OCI-LY1 (cell line): Measurements from ENCODE around the gene FCGR2B.
"Not testable (repeated sequence)": the region's sequence is repeated elsewhere in the genome, so short reads cannot be mapped to it uniquely, and the experiment has no call there.

Experiments used
- EZH2 ChIP-seq: fragments of 200-600 bp; sonication (generic), shearing (Covaris generic); IDR thresholded peaks from 2 replicates; pipeline ENCODE4 v1.8.0; 2017; ENCODE audit warnings: borderline replicate concordance, mixed run types, mild to moderate bottlenecking, antibody characterized with exemption, low read length, moderate library complexity, mixed read lengths
- TF ChIP-seq, protein P1 (sequence below): fragments of 200-600 bp; sonication (generic), shearing (Covaris generic); IDR thresholded peaks from 2 replicates; pipeline ENCODE4 v1.5.1; 2017; ENCODE audit warnings: mild to moderate bottlenecking, antibody characterized with exemption, low read length, moderate library complexity, mixed read lengths

DNA sequence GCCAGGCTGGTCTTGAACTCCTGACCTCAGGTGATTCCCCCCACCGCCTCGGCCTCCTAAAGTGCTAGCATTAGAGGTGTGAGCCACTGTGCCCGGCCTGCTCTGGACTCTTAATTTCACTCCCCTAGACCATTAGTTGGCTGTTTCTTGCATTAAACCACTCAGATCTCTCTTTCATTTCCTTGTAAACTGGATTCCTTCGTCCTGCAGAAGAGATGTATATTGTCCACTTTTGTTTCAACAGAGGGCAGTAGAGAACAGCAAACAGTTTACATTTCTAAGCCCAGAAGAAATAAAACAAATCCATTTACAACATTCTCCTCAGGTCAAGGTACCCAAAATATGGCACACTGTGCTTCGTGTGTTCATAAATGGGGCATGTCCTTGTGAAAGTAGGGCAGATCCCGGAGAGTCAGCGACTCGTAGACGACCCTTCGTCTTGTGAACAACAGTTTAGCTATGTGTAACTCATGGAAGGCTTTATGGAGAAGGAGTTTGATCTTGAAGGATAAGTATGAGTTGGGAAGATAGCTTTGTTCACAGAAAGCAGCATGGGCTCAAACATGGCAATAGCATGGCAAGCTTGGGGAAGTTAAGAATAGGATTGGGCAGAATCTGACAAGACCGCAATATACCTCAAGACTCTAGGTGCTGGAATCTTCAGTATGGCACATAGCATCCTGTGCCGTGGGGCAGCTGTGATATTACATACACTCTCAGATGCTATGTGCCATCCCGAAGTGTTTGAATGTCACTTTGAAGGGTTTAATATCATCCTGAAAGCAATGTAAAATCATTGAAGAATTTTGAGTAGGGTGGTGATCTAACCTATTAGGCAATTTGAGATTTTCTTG lies 15.2 kb upstream of the FCGR2B start:
- TF ChIP-seq, protein P1, sequence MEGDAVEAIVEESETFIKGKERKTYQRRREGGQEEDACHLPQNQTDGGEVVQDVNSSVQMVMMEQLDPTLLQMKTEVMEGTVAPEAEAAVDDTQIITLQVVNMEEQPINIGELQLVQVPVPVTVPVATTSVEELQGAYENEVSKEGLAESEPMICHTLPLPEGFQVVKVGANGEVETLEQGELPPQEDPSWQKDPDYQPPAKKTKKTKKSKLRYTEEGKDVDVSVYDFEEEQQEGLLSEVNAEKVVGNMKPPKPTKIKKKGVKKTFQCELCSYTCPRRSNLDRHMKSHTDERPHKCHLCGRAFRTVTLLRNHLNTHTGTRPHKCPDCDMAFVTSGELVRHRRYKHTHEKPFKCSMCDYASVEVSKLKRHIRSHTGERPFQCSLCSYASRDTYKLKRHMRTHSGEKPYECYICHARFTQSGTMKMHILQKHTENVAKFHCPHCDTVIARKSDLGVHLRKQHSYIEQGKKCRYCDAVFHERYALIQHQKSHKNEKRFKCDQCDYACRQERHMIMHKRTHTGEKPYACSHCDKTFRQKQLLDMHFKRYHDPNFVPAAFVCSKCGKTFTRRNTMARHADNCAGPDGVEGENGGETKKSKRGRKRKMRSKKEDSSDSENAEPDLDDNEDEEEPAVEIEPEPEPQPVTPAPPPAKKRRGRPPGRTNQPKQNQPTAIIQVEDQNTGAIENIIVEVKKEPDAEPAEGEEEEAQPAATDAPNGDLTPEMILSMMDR: peak; percentile 74
- TF ChIP-seq EZH2: not testable (repeated sequence)
